KBM-7 (cell line): ENCODE measurements around the gene TRIM54.
"Not testable (repeated sequence)": the region's sequence is repeated elsewhere in the genome, so short reads cannot be mapped to it uniquely, and the experiment has no call there.

Experiments used
- DNase-seq: peaks from one replicate; pipeline ENCODE4 v3.0.0-alpha.2; 2015
- in situ Hi-C: fragments of 300-500 bp; cut with MboI; formaldehyde crosslinking; loops from 2 replicates; pipeline ENCODE4 v1.14.3; 2020; ENCODE audit warnings: low sequenced_read_pairs, low pct_unique_long_range_greater_than_20kb, mixed read lengths

The TRIM54 gene

DNA sequence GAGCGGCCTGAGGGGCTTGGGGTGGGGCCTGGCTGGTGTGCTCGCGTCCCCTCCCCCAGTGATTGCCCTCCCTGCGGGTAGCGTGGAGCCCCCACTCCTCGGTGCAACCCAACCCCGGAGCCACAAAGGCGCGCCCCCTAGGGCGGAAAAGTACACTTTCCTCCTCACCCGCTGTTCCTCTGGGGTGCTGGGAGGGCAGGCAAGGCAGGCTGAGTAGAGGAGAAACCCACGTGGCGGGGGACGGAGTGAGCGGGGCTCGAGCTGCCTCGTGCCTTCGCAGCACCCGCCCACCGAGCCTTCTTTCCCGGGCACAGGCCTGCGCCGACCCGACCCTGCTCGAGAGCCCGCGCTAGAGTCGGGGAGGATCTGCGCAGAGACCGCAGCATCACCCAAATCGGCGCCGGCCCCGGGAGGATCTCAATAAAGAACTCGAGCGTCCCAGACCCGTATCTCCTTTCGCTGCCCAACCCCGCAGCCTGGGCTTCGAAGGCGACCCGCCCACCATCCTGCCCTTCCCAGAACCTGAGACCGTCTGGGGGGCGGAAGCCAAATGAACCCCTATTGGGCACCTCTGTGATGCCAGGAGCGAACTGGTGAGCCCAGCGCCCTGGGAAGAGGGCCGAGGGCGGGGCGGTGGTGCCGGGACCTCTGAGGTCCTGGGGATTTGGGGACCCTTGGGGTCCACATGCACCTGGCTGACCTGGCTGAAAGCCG, 24.5 kb downstream of the TRIM54 start:
- in situ Hi-C loops, result no loop called here
- no peak for DNase-seq

DNA sequence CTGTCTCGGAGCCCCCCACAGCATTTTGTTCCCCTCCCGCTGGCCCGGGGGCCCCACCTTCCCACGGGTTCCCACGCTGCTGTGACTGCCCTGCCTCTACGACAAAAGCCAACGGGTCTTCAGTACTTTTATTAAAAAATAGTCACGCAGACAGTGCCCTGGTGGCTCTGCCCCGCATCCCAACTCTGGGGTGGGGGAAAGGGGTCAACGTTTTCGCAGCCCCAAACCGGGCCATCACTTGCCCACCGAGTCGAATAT, 25.0 kb downstream of the TRIM54 start:
- in situ Hi-C loops, result no loop called here
- DNase-seq, result no peak

DNA sequence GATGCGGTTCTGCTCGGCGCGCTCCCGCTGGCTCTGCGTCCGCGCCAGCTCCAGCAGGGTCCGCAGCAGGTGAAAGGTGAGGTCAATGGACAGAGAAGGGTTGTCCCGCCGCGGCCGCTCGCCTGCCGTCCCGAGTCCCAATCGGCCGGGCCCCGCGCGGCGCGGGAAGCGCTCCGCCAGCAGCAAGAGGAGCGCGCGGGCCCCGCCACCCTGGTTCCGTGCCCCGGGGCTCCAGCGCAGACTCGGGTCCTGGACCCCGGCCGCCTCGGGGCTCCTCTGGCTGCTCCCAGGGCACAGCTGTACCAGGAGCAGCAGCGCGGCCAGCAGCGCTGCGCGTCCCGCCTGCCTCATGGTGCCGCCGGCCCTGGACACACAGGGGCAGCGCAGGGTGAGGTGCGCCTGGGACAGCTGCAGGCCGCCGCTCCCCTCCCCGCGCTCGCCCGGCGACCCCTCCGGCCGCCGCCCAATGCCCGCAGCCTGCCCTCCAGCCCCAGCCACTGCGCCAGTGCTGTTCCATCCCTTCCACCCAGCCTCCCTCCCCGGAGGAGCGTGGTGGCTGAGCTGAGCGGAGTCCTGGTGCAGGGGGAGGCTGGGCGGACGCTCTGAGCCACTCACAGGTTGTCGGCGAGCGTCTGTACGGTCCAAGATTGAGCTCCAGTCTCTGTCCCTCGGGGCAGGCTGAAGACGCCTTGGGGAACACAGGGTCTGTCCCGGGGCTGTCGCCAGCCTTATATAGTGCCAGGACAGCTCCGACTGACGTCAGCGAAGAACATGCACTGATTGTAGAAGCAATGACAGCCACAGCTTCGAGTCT, 25.5 kb downstream of the TRIM54 start:
- no peak for DNase-seq

DNA sequence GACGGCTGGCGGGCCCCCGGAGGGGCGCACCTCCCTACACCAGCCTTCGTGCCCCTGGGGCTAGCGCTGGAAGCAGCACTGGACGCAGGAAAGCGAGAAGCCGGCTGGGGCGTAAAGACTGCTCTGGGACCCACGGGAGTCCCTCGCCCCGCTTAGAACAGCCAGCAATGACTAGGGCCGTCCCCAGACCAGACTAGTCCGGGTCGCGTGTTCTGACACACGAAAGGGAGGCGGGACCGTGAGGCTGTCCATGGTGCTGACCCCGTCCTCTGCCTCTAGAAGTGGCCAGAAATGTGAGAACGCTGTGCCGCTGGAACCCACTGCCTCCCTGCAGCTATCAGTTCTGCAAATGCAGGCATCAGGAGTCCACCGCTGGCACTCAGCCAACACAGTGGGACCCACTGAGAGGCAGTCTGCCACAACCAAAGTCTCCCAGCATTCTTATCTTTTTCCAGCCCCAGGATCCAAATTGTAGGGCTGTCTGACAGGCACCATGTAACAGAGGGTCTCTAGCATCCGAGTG, 26.2 kb downstream of the TRIM54 start, which contains the start of gene UCN:
Gene UCN (minus strand): TSS at position 87 of the 523 bp plus-strand sequence. CDS start 550 bp downstream, outside the sequence.
- DNase-seq, result no peak
- in situ Hi-C loops, result no loop called here

More for the DNA sequence above, 25.5 kb downstream of the TRIM54 start:
- in situ Hi-C loops, result no loop called here

DNA sequence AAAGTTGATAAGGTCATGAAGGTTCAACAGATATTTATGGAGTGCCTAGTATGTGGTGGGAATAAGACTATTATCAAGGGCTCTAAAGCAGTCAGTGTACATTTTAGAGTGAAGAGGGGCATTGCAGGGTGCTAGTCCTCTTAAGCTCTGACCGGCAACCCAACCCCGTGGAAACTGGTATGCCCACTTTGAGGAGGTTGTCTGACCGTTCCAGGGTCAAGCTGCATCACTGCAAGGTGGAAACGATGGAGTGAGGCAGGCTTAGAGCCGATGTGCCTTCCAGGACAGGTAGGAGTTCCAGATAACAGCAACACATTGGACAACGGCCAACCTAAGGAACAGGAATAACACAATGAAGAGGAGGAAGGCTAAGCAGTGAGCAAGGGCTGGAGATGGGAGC, 27.4 kb downstream of the TRIM54 start:
- in situ Hi-C loops, result no loop called here
- DNase-seq, result no peak

DNA sequence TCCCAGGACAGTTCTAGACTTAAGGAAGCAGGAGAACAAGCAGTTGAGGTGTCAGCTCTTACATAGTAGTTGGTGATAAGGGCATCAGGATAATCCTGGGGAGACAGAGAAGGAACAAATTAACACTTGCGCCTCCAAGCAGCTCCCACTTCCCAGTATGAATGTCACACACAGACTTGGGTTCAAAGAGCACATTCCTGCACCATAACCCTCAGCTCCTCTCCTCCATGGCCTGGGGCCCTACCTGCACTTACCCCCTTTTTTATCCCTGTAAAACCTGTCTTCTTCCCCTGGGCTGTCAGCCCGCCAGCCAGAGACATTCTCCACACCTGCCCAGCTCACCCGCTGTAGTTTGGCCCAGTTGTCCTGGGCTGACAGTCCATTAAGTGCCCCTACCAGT, 29.9 kb downstream of the TRIM54 start:
- no peak for DNase-seq
- in situ Hi-C loops, result no loop called here

DNA sequence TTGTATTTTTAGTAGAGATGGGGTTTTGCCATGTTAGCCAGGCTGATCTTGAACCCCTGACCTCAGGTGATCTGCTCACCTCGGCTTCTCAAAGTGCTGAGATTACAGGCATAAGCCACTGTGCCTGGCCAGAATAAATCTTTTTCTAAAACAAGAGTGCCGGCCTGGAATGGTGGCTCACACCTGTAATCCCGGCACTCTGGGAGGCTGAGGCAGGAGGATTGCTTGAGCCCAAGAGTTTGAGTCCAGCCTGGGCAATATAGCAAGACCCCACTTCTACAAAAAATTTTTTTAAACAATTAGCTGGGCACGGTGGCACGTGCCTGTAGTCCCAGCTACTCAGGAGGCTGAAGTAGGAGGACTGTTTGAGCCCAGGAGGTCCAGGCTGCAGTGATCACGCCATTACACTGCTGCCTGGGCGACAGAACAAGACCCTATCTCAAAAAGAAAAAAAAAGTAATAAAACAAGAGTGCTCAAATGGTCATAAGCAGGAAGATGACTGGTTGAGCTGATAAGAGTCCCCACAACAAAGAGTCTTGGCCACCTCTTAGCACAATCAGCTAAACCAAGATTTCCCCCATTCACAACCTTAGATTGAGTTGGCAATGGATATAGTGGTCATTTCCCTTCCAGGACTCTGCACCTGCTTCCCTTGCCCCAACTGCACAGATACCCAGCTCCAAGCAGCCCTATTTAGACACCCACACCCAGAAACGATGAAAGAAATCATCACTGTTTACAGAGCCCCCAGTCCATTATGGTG, 31.8 kb downstream of the TRIM54 start:
- no peak for DNase-seq
- in situ Hi-C loops, result no loop called here

DNA sequence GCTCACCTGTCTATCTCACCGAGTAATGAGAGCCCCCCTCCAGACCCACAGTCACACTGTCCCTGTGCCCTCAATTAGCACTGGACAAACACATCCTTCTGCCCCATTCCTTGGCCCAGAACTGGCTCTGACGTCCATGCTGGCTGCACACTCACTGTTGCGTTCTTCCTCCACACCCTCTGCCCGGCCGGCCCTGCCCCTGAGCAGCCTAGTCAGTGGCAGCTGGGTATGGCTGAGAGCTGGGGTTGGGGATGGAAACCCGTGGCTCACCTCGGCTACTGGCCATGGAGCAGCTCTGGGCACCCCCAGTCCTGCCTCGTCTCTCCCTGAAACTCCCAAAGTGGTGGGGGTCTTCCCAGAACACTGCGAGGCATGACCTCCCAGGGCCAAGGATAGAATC, 32.5 kb downstream of the TRIM54 start:
- DNase-seq, result no peak
- in situ Hi-C loops, result no loop called here

DNA sequence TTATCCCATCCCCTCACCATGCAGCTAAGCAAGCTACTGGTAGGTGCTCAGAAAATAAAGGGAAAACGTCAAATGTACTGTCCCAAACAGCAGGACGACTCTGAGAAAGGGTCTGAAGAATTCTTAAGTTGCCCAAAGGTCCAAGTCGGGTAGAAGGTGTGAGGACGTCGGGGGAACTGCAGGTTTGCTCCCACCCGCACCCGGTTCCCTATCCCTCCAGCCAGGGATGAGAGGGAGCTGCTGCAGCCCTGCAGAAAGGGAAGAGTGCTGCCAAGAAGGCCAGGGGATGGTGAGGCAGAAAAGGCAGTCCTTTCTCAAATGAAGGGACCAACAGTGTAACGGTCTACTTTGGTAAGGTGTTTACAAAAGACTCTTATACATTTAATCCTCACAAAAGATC, 32.9 kb downstream of the TRIM54 start:
- DNase-seq, result no peak
- in situ Hi-C loops, result no loop called here

DNA sequence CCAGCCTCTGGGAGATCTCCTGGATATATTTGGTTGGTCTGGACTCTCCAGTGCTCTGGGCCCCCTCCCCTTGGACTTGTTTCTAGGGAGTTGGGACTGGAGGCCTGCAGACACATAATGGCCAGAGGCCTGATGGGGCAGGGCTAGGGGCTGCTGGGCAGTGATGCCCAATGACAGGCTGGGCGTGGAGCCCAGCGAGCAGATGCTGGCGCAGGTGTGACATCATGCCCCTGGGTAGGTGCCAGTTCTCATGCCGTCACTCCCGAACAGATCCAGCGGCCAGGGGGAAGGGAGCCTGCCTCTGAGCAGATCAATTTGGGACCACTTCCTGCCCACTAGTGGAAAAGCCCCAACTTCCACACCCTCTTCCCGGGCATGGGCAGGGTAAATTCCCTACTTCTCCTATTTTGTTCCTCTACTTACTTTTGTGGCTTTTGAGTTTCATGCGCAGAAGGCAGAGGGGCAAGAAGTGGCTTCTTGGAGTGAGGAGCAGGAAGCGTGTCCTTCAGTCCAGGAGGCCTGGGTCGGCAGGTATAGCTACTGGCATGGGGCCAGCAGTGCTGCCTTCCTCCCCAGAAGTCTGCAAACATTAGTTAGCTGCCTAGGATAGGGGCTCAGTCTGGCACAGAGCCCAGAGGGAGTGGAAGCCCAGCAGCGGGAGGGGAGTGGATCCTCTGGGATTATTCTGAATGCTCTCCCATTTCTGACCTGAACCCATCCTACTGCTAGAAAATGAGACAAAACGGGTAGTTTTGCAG, 34.6 kb downstream of the TRIM54 start:
- no peak for DNase-seq
- in situ Hi-C loops, result no loop called here

DNA sequence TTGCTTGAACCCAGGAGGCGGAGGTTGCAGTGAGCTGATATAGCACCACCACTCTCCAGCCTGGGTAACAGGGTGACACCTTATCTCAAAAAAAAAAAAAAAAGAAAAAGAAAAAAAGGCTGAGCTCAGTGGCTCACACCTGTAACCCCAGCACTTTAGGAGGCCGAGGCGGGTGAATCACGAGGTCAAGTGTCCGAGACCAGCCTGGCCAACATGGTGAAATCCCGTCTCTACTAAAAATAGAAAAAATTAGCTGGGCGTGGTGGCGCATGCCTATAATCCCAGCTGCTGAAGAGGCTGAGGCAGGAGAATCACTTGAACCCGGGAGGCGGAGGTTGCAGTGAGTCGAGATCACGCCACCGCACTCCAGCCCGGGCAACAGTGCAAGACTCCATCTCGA, 37.6 kb downstream of the TRIM54 start:
- in situ Hi-C loops, DNase-seq: not testable (repeated sequence)

DNA sequence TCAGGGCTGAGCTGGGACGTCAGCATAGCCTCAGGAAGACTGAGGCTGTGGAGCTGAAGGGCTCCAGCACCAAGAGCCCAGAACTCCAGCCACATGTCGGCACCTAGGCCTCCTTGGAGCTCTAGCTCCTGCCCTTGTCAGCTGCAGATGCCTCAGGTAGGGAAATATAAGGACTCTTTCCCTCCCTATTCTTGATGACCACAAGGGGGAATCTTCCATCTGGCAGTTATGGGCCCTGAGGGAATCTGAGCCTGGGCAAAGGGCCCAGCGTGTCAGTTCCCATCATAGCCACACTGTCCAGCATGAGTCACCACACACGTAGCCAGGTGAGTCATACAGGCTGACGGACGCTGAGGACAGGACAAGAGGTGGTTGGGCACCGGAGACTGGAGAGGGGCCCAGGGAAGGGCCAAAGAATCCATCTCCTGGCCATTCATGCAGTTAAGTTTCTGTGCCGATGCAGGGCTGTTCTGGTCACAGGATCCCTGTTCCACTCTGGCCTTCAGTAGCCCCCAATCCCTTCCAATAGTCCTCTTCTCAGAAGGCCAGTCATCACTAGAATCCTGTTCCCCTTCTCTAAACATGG, 38.8 kb downstream of the TRIM54 start:
- DNase-seq, result no peak
- in situ Hi-C loops, result no loop called here

DNA sequence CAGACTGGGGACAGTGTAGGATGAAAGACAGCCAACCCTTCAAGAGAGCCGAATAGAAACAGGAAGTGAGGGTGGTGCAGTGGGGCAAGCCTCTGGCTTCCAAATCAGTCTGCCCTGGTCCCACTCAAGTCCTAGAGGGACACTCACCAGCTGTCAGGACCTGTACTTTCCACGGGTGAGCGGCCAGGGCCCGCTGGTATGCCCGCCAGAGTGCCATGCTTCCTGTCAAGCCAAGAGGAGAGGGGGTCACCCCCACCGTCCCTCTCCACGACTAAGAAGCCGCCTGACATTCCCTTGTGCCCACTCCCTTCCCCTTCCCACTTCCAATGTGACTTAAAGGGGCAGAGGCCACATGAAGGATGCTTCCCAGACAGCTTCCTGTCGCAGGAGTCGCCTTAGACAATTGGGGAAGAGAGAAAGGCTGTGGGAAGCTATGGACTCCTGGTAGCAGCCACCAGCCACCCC, 40.1 kb downstream of the TRIM54 start:
- peak; percentile 48 for DNase-seq
- in situ Hi-C loops, result no loop called here

DNA sequence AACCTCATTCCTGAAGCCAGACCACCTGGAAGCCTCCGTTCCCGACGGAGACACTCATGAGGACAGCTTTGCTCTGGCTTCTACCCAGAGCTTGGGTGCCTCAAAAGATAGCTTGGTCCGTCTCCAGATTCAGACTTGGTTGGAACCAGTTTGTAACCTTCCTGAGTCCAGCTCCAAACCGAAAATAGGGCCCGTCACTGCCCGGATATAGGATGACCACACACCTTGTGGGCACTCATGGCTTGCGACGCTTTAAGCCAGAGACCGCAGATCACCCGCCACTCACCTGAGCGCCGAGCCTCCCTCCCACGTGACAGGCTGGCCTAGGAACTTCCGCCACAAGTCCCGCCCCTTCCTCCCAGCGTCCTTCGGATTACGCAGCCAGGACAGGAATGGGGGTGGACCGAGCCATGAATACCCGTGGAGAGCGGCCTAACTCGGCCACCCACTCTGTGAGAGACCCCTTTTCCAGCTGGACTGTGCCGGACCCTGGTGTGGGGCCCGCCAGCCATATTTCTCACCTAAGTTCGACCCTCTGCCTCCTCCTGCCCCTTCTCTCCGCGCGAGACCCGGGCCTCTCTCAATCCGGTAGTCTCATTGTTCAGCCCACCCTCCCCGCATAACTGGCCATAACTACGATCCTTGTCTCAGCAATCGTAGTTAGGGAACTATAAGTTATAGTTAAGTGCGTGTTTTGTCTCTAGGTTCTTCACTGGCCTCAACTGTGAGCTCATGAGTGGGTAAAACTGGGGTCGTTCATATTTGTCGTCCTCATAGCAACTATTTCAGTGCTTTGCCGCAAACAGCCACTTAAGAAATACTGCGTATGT, 40.8 kb downstream of the TRIM54 start, which contains the start of gene MPV17:
Gene MPV17 (minus strand): TSS at position 332 of the 830 bp plus-strand sequence. CDS start 580 bp downstream, outside the sequence.
- in situ Hi-C loops, result no loop called here
- peak; percentile 89 for DNase-seq

DNA sequence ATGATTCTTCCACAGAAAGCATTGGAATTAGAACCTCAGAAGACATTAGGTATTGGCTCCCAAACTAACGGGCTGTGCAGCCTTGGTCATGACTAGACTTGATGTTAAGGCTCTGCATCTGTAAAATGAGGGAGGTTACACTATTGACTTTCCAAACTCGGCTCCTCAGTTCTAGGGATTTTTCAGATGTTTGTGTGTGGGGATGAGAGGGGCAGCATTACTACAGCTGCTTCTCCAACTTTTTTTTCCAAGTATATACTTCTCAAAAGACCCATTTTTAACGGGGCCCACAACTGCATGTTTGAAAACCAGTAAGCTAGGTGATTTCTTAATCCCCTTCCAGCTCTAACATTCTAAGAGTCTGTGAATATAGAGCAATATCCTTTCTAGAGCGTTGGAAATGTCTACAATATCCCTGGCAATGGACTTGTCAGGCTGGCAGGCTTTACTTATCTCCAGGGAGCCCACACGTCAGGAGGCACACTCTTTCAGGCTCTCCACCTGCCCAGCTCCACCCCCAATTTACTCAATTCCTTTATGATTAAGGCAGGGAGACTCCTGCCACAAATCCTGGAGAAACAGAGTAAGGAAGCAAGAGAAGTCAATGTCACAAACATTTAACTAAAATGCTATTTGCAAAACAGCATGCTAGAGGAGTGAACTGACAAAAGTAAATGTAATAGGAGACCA, 41.5 kb downstream of the TRIM54 start:
- in situ Hi-C loops, result no loop called here
- no peak for DNase-seq

DNA sequence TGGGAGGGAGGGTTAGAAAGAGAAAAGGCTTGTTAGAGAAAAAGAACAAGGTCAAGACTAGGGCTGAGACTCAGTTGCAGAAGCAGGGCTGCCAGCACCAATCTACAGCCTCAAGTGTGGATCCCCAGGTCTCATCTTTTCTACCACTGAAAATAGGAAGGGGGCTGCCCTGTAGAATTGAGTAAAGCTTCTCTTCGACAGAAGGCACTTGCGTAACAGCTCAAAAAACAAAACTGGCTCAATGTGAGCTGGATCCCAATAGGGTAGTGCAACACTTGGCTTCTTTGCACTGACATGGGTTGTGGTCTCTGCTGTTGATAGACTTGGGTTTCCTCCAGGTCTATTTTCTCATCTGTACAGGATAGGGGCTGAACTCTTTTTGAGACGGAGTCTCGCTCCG, 42.5 kb downstream of the TRIM54 start:
- in situ Hi-C loops, result no loop called here
- no peak for DNase-seq

DNA sequence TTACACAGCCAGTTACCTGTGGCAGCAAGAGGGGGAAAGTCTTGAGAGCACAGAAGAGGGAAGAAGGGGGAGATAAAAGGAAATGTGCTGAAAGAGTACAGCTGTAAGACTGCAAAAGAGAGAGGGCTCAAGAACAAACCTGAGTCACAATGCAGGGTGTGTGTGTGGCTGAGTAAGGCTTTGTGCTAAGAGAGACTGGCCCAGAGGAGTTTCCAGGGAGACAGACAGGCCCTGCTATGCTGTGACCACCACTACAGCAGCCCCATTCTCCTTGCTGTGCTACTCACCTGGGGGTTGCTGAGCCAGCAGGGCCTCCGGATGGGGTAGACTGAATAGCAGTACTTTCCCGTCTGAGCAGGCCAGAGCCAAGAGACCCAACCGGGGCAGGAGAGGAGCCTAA, 53.1 kb downstream of the TRIM54 start:
- DNase-seq, result no peak
- in situ Hi-C loops, result no loop called here
